ENCODE results near the gene MYO1E.

DNA sequence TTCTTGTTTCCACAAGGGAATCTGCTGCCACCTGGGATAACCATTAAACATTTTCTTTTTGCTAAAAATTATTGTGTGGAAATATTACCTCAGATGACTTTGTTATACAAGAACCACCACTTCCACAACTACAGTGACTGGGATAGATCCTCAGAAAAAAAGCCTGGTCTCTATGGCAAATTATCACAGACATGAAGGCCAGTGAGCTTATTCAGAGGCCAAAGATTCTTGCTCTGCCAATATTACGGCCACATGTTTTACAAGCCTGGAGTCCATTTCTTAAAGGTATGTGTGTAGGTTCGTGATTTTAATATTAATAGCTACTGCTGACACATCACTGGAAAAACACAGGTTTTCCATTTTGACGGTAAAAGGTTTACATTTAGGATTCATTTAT lies 73.8 kb downstream of the MYO1E start:
- TF ChIP-seq, protein P1, sequence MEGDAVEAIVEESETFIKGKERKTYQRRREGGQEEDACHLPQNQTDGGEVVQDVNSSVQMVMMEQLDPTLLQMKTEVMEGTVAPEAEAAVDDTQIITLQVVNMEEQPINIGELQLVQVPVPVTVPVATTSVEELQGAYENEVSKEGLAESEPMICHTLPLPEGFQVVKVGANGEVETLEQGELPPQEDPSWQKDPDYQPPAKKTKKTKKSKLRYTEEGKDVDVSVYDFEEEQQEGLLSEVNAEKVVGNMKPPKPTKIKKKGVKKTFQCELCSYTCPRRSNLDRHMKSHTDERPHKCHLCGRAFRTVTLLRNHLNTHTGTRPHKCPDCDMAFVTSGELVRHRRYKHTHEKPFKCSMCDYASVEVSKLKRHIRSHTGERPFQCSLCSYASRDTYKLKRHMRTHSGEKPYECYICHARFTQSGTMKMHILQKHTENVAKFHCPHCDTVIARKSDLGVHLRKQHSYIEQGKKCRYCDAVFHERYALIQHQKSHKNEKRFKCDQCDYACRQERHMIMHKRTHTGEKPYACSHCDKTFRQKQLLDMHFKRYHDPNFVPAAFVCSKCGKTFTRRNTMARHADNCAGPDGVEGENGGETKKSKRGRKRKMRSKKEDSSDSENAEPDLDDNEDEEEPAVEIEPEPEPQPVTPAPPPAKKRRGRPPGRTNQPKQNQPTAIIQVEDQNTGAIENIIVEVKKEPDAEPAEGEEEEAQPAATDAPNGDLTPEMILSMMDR (IDR thresholded peaks at IDR 0.05) = no peak
- TF ChIP-seq POLR2A (IDR thresholded peaks at IDR 0.05) = no peak
